HEK293 (cell line): ENCODE data around the gene EEIG2.
A peak's percentile ranks its signal among the peaks of the same experiment; 100 is the strongest.
"Not testable (repeated sequence)": the region's sequence is repeated elsewhere in the genome, so short reads cannot be mapped to it uniquely, and the experiment has no call there.

Experiments used
- CTCF ChIA-PET: fragments of 350-600 bp; formaldehyde crosslinking; extraction: SDS; loops from one replicate; lab custom pipeline; 2021; ENCODE audit warnings: antibody characterized with exemption; lab: Yijun Ruan, JAX
- POLR2A ChIA-PET: fragments of 300-600 bp; formaldehyde crosslinking; extraction: SDS; loops from one replicate; lab custom pipeline; 2020; ENCODE audit warnings: antibody characterized with exemption, inconsistent platforms; lab: Yijun Ruan, JAX
- H3K27ac ChIP-seq: fragments of 200-500 bp; sonication (Bioruptor generic); 2 replicates; pipeline ENCODE4 v1.5.1; 2014; ENCODE audit warnings: low read depth, low read length, control low read depth, inconsistent platforms; ENCODE audit errors: extremely low read depth
- H3K36me3 ChIP-seq, 2 experiments: fragments of 200-500 bp in 1 of 2; sonication (Bioruptor generic) in 1 of 2; 1 replicate in 1 of 2; 2 replicates in 1 of 2; pipeline ENCODE4 v1.5.1; 2014 to 2017; ENCODE audit warnings: inconsistent platforms in 2 of 2, low read length in 2 of 2; ENCODE audit not compliant: control insufficient read depth in 2 of 2, insufficient read depth in 1 of 2
- H3K4me1 ChIP-seq: fragments of 200-500 bp; sonication (Bioruptor generic); 2 replicates; pipeline ENCODE4 v1.5.1; 2014; ENCODE audit warnings: mild to moderate bottlenecking, low read length, inconsistent platforms; ENCODE audit not compliant: control insufficient read depth, insufficient read depth
- H3K4me3 ChIP-seq: 2 replicates; pipeline ENCODE4 v1.5.1; 2011; ENCODE audit warnings: low read depth, mild to moderate bottlenecking, control low read depth, low read length, moderate library complexity
- H3K9me3 ChIP-seq: fragments of 200-500 bp; sonication (Bioruptor generic); 2 replicates; pipeline ENCODE4 v1.5.1; 2014; ENCODE audit warnings: low read depth, low read length, inconsistent platforms; ENCODE audit not compliant: control insufficient read depth, insufficient read depth
- EGR2 ChIP-seq: fragments of 450-650 bp; formaldehyde crosslinking; IDR thresholded peaks from 2 replicates; pipeline ENCODE4 v1.5.1; 2016; ENCODE audit warnings: low read depth, missing biosample characterization, missing genetic modification characterization
- HOXD13 ChIP-seq: sonication (generic); formaldehyde crosslinking; IDR thresholded peaks from 2 replicates; pipeline ENCODE4 v1.8.0; 2022; ENCODE audit warnings: missing genetic modification reagents, borderline replicate concordance
- KLF16 ChIP-seq: fragments of 450-650 bp; formaldehyde crosslinking; IDR thresholded peaks from 2 replicates; pipeline ENCODE4 v1.5.1; 2017; ENCODE audit warnings: missing biosample characterization, missing genetic modification characterization
- SETDB1 ChIP-seq: IDR thresholded peaks from one replicate; pipeline ENCODE4 v1.6.1; 2017; ENCODE audit warnings: mild to moderate bottlenecking, low read length, moderate library complexity, mixed read lengths; ENCODE audit not compliant: insufficient read length
- ZNF157 ChIP-seq: fragments of 450-650 bp; formaldehyde crosslinking; IDR thresholded peaks from 2 replicates; pipeline ENCODE4 v1.5.1; 2016; ENCODE audit warnings: missing biosample characterization, missing genetic modification characterization
- ZNF274 ChIP-seq, 2 experiments: fragments of 200-500 bp in 1 of 2; fragments of 450-650 bp in 1 of 2; sonication (Bioruptor generic) in 1 of 2; formaldehyde crosslinking in 1 of 2; IDR thresholded peaks; 2 replicates each; pipeline versions ENCODE4 v1.5.1 to v1.6.1; 2014 to 2016; ENCODE audit warnings: borderline replicate concordance in 1 of 2, inconsistent platforms in 1 of 2, low read length in 1 of 2, missing biosample characterization in 1 of 2, missing genetic modification characterization in 1 of 2
- ZNF48 ChIP-seq: fragments of 450-650 bp; formaldehyde crosslinking; IDR thresholded peaks from 2 replicates; pipeline ENCODE4 v1.5.1; 2016; ENCODE audit warnings: missing biosample characterization, missing genetic modification characterization
- ZSCAN30 ChIP-seq: fragments of 450-650 bp; IDR thresholded peaks from 2 replicates; pipeline ENCODE4 v1.5.1; 2018; ENCODE audit warnings: missing biosample characterization, mild to moderate bottlenecking, missing genetic modification characterization, moderate library complexity
- TF ChIP-seq, protein P1 (sequence below): fragments of 450-650 bp; formaldehyde crosslinking; IDR thresholded peaks from 2 replicates; pipeline ENCODE4 v1.5.1; 2017; ENCODE audit warnings: missing biosample characterization, missing genetic modification characterization
- TF ChIP-seq, protein P2 (sequence below): fragments of 450-650 bp; formaldehyde crosslinking; IDR thresholded peaks from 2 replicates; pipeline ENCODE4 v1.5.1; 2016; ENCODE audit warnings: missing biosample characterization, missing genetic modification characterization
- TF ChIP-seq, protein P3 (sequence below): fragments of 450-650 bp; IDR thresholded peaks from 2 replicates; pipeline ENCODE4 v1.5.1; 2018; ENCODE audit warnings: missing biosample characterization, missing genetic modification characterization
- TF ChIP-seq, protein P4 (sequence below): fragments of 450-650 bp; formaldehyde crosslinking; IDR thresholded peaks from 2 replicates; pipeline ENCODE4; 2016; ENCODE audit warnings: missing biosample characterization, missing genetic modification characterization
- TF ChIP-seq, protein P5 (sequence below): fragments of 450-650 bp; formaldehyde crosslinking; IDR thresholded peaks from 2 replicates; pipeline ENCODE4 v1.5.1; 2016; ENCODE audit warnings: missing biosample characterization, missing genetic modification characterization

Gene EEIG2

DNA sequence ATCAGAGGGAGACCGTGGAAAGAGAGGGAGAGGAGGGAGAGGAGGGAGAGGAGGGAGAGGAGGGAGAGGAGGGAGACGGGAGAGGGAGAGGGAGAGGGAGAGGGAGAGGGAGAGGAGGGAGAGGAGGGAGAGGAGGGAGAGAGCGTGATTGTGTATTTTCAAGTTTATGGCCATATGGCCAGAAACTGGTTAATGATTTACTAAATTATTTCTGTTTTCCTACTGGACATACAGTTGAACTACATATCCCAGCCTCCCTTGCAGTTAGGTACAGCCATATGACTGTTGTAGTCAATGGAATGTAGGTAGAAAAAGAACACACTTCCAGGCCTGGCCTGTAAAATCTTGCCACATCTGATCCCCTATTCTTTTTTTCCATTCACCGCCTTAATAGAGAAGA is 23.1 kb upstream of the EEIG2 start:
- CTCF ChIA-PET, result not testable (repeated sequence)
- TF ChIP-seq, protein P1, sequence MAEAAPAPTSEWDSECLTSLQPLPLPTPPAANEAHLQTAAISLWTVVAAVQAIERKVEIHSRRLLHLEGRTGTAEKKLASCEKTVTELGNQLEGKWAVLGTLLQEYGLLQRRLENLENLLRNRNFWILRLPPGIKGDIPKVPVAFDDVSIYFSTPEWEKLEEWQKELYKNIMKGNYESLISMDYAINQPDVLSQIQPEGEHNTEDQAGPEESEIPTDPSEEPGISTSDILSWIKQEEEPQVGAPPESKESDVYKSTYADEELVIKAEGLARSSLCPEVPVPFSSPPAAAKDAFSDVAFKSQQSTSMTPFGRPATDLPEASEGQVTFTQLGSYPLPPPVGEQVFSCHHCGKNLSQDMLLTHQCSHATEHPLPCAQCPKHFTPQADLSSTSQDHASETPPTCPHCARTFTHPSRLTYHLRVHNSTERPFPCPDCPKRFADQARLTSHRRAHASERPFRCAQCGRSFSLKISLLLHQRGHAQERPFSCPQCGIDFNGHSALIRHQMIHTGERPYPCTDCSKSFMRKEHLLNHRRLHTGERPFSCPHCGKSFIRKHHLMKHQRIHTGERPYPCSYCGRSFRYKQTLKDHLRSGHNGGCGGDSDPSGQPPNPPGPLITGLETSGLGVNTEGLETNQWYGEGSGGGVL, result 0 out of 2 replicates have a peak, but pooled peaks have one; percentile 37
- TF ChIP-seq, all 188 proteins: peak for 1; not testable (repeated sequence) for 187
- H3K4me1 ChIP-seq, H3K27ac ChIP-seq, H3K9me3 ChIP-seq, H3K36me3 ChIP-seq, H3K4me3 ChIP-seq, POLR2A ChIA-PET: not testable (repeated sequence)

DNA sequence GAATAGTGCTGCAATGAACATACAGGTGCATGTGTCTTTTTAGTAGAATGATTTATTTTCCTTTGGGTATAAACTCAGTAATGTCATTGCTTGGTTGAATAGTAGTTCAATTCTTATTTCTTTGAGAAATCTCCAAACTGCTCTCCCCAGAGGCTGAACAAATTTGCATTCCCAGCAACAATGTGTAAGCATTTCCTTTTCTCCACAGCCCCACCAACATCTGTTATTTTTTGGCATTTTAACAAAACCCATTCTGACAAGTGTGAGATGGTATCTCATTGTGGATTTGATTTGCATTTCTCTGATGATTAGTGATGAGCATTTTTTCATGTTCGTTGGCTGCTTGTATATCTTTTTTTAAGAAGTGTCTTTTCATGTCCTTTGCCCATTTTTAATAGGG is 21.9 kb upstream of the EEIG2 start:
- H3K27ac ChIP-seq, result no peak overlapping the region
- no peaks in the 10 kb centered on the region for H3K36me3 ChIP-seq
- POLR2A ChIA-PET, result no interaction called here
- no peaks in the 10 kb centered on the region for H3K9me3 ChIP-seq
- TF ChIP-seq, protein P2, sequence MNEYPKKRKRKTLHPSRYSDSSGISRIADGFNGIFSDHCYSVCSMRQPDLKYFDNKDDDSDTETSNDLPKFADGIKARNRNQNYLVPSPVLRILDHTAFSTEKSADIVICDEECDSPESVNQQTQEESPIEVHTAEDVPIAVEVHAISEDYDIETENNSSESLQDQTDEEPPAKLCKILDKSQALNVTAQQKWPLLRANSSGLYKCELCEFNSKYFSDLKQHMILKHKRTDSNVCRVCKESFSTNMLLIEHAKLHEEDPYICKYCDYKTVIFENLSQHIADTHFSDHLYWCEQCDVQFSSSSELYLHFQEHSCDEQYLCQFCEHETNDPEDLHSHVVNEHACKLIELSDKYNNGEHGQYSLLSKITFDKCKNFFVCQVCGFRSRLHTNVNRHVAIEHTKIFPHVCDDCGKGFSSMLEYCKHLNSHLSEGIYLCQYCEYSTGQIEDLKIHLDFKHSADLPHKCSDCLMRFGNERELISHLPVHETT (tag by site-specific recombination), result no peak
- TF ChIP-seq, protein P3, sequence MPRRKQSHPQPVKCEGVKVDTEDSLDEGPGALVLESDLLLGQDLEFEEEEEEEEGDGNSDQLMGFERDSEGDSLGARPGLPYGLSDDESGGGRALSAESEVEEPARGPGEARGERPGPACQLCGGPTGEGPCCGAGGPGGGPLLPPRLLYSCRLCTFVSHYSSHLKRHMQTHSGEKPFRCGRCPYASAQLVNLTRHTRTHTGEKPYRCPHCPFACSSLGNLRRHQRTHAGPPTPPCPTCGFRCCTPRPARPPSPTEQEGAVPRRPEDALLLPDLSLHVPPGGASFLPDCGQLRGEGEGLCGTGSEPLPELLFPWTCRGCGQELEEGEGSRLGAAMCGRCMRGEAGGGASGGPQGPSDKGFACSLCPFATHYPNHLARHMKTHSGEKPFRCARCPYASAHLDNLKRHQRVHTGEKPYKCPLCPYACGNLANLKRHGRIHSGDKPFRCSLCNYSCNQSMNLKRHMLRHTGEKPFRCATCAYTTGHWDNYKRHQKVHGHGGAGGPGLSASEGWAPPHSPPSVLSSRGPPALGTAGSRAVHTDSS (tag by site-specific recombination), result no peak
- TF ChIP-seq ZNF48 (tag by site-specific recombination) (no peak), ZSCAN30 (tag by site-specific recombination) (no peak), EGR2 (tag by site-specific recombination) (no peak), KLF16 (tag by site-specific recombination) (no peak), ZNF157 (no peak), ZNF274 (IDR thresholded peaks at IDR 0.05; ENCODE audit: low read length) (no peak), ZNF274 (tag by site-specific recombination; IDR thresholded peaks at IDR 0.05; ENCODE audit: borderline replicate concordance) (no peak), SETDB1 (no peak), HOXD13 (CRISPR knock-in tag) (no peak)
- TF ChIP-seq, protein P4, sequence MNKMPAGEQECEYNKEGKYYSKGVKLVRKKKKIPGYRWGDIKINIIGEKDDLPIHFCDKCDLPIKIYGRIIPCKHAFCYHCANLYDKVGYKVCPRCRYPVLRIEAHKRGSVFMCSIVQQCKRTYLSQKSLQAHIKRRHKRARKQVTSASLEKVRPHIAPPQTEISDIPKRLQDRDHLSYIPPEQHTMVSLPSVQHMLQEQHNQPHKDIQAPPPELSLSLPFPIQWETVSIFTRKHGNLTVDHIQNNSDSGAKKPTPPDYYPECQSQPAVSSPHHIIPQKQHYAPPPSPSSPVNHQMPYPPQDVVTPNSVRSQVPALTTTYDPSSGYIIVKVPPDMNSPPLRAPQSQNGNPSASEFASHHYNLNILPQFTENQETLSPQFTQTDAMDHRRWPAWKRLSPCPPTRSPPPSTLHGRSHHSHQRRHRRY (tag by site-specific recombination), result no peak
- TF ChIP-seq, protein P5, sequence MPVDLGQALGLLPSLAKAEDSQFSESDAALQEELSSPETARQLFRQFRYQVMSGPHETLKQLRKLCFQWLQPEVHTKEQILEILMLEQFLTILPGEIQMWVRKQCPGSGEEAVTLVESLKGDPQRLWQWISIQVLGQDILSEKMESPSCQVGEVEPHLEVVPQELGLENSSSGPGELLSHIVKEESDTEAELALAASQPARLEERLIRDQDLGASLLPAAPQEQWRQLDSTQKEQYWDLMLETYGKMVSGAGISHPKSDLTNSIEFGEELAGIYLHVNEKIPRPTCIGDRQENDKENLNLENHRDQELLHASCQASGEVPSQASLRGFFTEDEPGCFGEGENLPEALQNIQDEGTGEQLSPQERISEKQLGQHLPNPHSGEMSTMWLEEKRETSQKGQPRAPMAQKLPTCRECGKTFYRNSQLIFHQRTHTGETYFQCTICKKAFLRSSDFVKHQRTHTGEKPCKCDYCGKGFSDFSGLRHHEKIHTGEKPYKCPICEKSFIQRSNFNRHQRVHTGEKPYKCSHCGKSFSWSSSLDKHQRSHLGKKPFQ (tag by site-specific recombination), result no peak
- no peak overlapping the region for H3K4me3 ChIP-seq
- H3K4me1 ChIP-seq, result no peaks in the 10 kb centered on the region
- CTCF ChIA-PET, result interaction anchor here (0.9 kb wide), 1 partner anchor 25 kb away, joined by 3 read pairs; no protein-coding TSS in a partner anchor

DNA sequence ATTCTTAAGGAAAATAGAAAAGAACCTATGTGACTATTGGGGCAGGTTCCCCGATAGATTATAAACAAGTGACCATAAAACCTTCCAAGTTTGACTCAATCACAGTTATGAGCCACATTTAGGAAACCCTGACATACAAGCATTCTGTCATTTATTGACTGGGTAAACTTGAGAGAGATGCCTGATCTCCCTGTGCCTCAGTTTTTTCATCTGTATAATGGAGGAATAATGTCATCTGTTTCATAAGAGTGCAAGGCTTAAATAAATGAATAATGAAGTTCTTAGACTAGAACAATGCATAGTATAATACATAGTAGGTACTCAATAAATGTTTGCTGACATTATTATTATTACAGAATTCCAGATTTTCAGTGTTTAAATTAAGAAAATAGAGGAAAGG is 18.9 kb upstream of the EEIG2 start:
- Histone ChIP-seq H3K9me3 (no peaks in the 10 kb centered on the region), H3K4me3 (no peak overlapping the region), H3K4me1 (no peaks in the 10 kb centered on the region), H3K27ac (no peak overlapping the region), H3K36me3 (no peaks in the 10 kb centered on the region)
- CTCF ChIA-PET, result no interaction called here
- POLR2A ChIA-PET, result no interaction called here
- no peak for TF ChIP-seq ZNF157
